HG03139 (cell line): ENCODE results near the gene CCDC15.
"Not testable (repeated sequence)": the region's sequence is repeated elsewhere in the genome, so short reads cannot be mapped to it uniquely, and the experiment has no call there.

Experiments
- ATAC-seq: cut with Tn5 transposase; IDR thresholded peaks from one replicate; pipeline ENCODE4 v1.9.1; 2021; ENCODE audit not compliant: unreplicated experiment

CCDC15 gene

GRCh38 chr11:125079878-125080530, 126.0 kb downstream of the CCDC15 start:
- no peak for ATAC-seq

- ATAC-seq, result no peak
Measured at GRCh38 chr11:125080531-125080911, 126.5 kb downstream of the CCDC15 start.

GRCh38 chr11:125081098-125081798, 127.2 kb downstream of the CCDC15 start:
- no peak for ATAC-seq

GRCh38 chr11:125082040-125082439, 128.0 kb downstream of the CCDC15 start:
- no peak for ATAC-seq

- no peak for ATAC-seq
Measured at GRCh38 chr11:125082611-125083311, 128.8 kb downstream of the CCDC15 start.

GRCh38 chr11:125083312-125084056, 129.5 kb downstream of the CCDC15 start:
- ATAC-seq, result no peak

GRCh38 chr11:125084057-125084416, 130.0 kb downstream of the CCDC15 start:
- ATAC-seq, result no peak

GRCh38 chr11:125084761-125085231, 130.8 kb downstream of the CCDC15 start:
- no peak for ATAC-seq

GRCh38 chr11:125085301-125086081, 131.5 kb downstream of the CCDC15 start:
- ATAC-seq, result no peak

GRCh38 chr11:125086633-125087296, 132.8 kb downstream of the CCDC15 start:
- ATAC-seq, result no peak

GRCh38 chr11:125088123-125088522, 134.1 kb downstream of the CCDC15 start:
- no peak for ATAC-seq

- no peak for ATAC-seq
Measured at GRCh38 chr11:125088576-125089455, 134.8 kb downstream of the CCDC15 start.

- ATAC-seq, result not testable (repeated sequence)
Measured at GRCh38 chr11:125089481-125089880, 135.5 kb downstream of the CCDC15 start.

- ATAC-seq, result not testable (repeated sequence)
Measured at GRCh38 chr11:125090151-125090550, 136.1 kb downstream of the CCDC15 start.

GRCh38 chr11:125090816-125091215, 136.8 kb downstream of the CCDC15 start:
- no peak for ATAC-seq
